Calu3 (cell line): ENCODE results near the gene ACACB. TPM values are rescaled to one million over a fixed set of nuclear protein-coding genes. Genes with fewer than 3 reads are reported as not detected.
A peak's percentile ranks its signal among the peaks of the same experiment; 100 is the strongest.

Source experiments
- Bru-seq: library from RNA; stranded (reverse); fragments of 400-500 nt; gene quantifications from one replicate; lab custom pipeline; 2021; lab: Mats Ljungman, UMichigan
- BruChase-seq, 2 experiments: library from RNA; stranded (reverse); fragments of 400-500 nt; gene quantifications; one replicate each; lab custom pipeline; 2021; lab: Mats Ljungman, UMichigan
- BruUV-seq: library from RNA; stranded (reverse); fragments of 400-500 nt; replicated peaks from 2 replicates; lab custom pipeline; 2021; lab: Mats Ljungman, UMichigan
- CTCF ChIA-PET: fragments of 300-600 bp; sonication (Branson Sonifier 250); formaldehyde crosslinking; loops from one replicate; lab custom pipeline; 2022; ENCODE audit warnings: antibody characterized with exemption; lab: Charles Lee
- DNase-seq: peaks from one replicate; pipeline ENCODE4 v3.0.0; 2022
- H3K27ac Mint-ChIP-seq: one replicate; pipeline ENCODE4 v1.8.0; 2022; ENCODE audit warnings: mixed read lengths; ENCODE audit not compliant: unreplicated experiment
- H3K27me3 Mint-ChIP-seq: one replicate; pipeline ENCODE4 v1.8.0; 2022; ENCODE audit warnings: mixed read lengths; ENCODE audit not compliant: unreplicated experiment
- H3K36me3 Mint-ChIP-seq: one replicate; pipeline ENCODE4 v1.8.0; 2022; ENCODE audit warnings: mild to moderate bottlenecking, moderate library complexity, mixed read lengths; ENCODE audit not compliant: insufficient read depth, unreplicated experiment
- H3K4me1 Mint-ChIP-seq: one replicate; pipeline ENCODE4 v1.8.0; 2022; ENCODE audit warnings: mild to moderate bottlenecking, low read depth, mixed read lengths; ENCODE audit not compliant: unreplicated experiment
- H3K4me3 Mint-ChIP-seq: one replicate; pipeline ENCODE4 v1.8.0; 2022; ENCODE audit warnings: mild to moderate bottlenecking, low read depth, moderate library complexity, mixed read lengths; ENCODE audit not compliant: unreplicated experiment
- H3K9me3 Mint-ChIP-seq: one replicate; pipeline ENCODE4 v1.8.0; 2022; ENCODE audit warnings: low read depth, mixed read lengths; ENCODE audit not compliant: unreplicated experiment
- intact Hi-C: fragments of 100-400 bp; cut with micrococcal nuclease; formaldehyde crosslinking; loops from one replicate; pipeline ENCODE4 v1.10.0; 2022; ENCODE audit not compliant: unreplicated experiment
- long read RNA-seq: library from polyadenylated mRNA; stranded (forward); transcript quantifications from one replicate; pipeline ENCODE4 v2.0.0, GENCODE V29; 2022
- total RNA-seq: library from RNA; stranded (reverse); gene quantifications from 2 replicates; pipeline ENCODE4 v1.2.3, GENCODE V29; 2022
- TF ChIP-seq, protein P1 (sequence below): fragments of 200-600 bp; IDR thresholded peaks from one replicate; pipeline ENCODE4 v1.8.0; 2022; ENCODE audit warnings: antibody characterized with exemption; ENCODE audit not compliant: unreplicated experiment

ACACB gene
- total RNA-seq, result 6.2 and 6.8 TPM in 2 replicates
- Bru-seq, nascent RNA, result percentile 38 among the genes with signal in this experiment
- percentile 31 among the genes with signal in this experiment for BruChase-seq, experiment 1, labeled RNA remaining after a 6-hour chase
- BruChase-seq, experiment 2, labeled RNA remaining after a 2-hour chase, result percentile 37 among the genes with signal in this experiment
- long read RNA-seq, result 0 reads

DNA sequence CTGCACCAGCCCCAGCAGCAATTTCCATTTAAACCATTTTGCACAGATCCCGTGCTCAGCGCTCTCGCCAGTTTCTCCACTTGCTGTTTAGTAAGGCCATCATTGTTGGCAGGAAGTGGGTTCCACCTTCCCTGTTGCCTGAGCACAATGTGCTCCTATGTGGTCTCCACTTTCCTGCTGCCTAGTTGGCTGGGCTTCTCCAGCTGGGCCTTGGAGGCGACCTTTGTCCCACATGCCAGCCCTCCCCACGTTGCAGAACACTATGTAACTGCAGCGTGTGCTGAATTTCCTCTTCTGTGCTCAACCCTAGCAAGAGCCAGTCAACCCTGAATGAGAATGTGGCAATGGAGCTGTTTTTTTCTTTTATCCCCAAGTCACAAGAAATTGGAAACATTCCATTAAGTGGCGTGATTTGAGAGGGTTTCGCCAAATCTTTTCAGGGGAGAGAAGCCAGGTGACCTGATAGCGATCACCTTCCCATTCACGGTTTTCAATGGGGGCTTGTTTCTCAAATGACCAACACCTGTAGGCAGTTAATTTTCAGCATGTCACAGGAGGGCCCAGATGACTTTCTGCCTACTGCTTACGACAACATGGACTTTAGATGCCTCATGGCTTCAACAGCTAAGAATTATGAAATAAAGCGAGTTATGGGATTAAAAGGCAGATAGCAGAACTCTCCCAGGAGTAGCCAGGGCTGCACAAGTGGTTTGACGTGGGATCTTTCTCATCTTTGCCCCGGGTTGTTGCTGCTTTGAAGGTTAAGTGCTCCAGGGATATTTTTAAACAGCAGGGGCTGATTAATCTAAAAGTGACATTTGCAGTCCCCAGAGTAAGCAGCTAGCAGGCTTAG, at the start of gene ACACB:
Gene ACACB, plus strand, starts transcription at position 830 of the 853 bp plus-strand sequence. CDS start 22,819 bp downstream, outside the sequence.
- CTCF ChIA-PET, result interaction anchor here (0.6 to 0.7 kb wide), 2 partner anchors 55 to 62 kb away, joined by 3 read pairs; no protein-coding TSS in a partner anchor
- Mint-ChIP-seq H3K27ac (no peak within 1 kb of the TSS), H3K27me3 (no peaks in the 10 kb centered on the region), H3K36me3 (peaks cover 7% of the 10 kb centered on the region), H3K4me1 (peaks cover 8% of the 10 kb centered on the region), H3K9me3 (no peaks in the 10 kb centered on the region), H3K4me3 (no peak within 1 kb of the TSS)
- intact Hi-C loops, result no loop called here
- TF ChIP-seq, protein P1, sequence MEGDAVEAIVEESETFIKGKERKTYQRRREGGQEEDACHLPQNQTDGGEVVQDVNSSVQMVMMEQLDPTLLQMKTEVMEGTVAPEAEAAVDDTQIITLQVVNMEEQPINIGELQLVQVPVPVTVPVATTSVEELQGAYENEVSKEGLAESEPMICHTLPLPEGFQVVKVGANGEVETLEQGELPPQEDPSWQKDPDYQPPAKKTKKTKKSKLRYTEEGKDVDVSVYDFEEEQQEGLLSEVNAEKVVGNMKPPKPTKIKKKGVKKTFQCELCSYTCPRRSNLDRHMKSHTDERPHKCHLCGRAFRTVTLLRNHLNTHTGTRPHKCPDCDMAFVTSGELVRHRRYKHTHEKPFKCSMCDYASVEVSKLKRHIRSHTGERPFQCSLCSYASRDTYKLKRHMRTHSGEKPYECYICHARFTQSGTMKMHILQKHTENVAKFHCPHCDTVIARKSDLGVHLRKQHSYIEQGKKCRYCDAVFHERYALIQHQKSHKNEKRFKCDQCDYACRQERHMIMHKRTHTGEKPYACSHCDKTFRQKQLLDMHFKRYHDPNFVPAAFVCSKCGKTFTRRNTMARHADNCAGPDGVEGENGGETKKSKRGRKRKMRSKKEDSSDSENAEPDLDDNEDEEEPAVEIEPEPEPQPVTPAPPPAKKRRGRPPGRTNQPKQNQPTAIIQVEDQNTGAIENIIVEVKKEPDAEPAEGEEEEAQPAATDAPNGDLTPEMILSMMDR, result no peak
- BruUV-seq, result no TSS peak
- DNase-seq, result no peak

DNA sequence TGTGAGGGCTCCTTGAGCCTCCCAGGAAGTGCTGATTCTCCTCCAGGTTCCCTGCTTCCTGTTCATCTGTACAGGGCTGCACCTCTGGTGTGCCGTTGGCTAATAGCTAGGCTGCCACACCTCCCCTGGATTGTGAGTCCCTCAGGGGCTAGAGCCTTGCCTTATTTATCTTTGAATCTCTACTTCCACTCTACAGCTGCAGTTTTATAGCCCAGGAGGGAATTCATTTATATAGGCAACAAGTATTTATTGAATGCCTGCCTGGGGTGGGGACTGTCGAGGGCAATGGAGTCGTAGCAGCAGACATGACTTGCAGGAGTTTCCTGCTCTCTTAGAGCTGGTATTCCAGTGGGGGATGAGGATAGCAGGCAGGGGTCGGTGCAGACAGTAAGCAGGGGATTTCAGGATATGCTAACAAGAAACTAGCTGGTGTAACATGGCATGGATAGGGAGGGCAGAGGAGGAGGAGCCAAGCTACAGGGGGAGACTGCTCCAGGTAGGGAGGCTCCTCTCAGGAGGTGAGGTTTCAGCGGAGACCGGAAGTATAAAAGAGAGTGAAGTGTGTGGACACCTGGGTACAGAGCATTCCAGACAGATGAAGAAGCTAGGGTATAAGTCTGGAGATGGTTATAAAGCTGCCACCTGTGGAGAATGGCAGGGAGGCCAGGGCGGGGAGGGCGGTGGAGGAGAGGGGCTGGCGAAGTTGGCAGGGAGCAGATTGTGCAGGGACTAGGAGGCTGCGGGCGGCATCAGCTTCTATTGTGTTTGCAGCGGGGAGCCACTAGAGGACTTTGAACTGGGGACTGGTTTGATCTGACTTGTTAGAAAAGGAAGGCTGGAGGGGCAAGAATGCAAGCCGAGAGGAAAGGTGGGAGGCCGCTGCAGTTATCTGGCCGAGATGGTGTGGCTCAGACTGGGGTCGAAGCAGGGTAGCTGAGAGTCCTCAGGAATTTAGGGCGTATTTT, 46.8 kb upstream of the ACACB start:
- DNase-seq, result no peak
- Mint-ChIP-seq H3K27ac (no peak overlapping the region), H3K4me1 (no peaks in the 10 kb centered on the region), H3K9me3 (no peaks in the 10 kb centered on the region), H3K36me3 (peaks cover 5% of the 10 kb centered on the region), H3K4me3 (no peak overlapping the region), H3K27me3 (no peaks in the 10 kb centered on the region)
- CTCF ChIA-PET, result no interaction called here
- intact Hi-C loops, result no loop called here
- BruUV-seq, result no TSS peak
- TF ChIP-seq, protein P1, result no peak

DNA sequence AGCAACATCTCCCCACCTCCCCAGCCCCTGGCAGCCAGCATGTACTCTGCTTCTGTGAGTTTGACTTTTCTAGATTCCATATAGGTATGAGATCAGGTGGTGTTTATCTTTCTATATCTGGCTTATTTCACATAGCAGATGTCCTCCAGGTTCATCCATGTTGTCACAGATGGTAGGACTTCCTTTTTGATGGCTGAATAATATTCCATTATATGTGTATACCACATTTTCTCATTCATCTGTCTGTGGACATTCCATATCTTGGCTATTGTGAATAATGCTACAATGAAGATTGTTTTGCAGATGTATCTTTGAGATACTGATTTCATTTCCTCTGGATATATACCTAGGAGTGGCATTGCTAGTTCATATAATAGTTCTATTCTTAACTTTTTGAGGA, 41.5 kb upstream of the ACACB start:
- no peak overlapping the region for H3K4me3 Mint-ChIP-seq
- no peaks in the 10 kb centered on the region for H3K27me3 Mint-ChIP-seq
- no peak for DNase-seq
- H3K9me3 Mint-ChIP-seq, result no peaks in the 10 kb centered on the region
- H3K4me1 Mint-ChIP-seq, result no peaks in the 10 kb centered on the region
- H3K27ac Mint-ChIP-seq, result no peak overlapping the region
- no TSS peak for BruUV-seq
- H3K36me3 Mint-ChIP-seq, result peaks cover 5% of the 10 kb centered on the region
- TF ChIP-seq, protein P1, result no peak
- intact Hi-C loops, result no loop called here
- CTCF ChIA-PET, result interaction anchor here (0.7 kb wide), 1 partner anchor 106 kb away, joined by 3 read pairs; no protein-coding TSS in a partner anchor

DNA sequence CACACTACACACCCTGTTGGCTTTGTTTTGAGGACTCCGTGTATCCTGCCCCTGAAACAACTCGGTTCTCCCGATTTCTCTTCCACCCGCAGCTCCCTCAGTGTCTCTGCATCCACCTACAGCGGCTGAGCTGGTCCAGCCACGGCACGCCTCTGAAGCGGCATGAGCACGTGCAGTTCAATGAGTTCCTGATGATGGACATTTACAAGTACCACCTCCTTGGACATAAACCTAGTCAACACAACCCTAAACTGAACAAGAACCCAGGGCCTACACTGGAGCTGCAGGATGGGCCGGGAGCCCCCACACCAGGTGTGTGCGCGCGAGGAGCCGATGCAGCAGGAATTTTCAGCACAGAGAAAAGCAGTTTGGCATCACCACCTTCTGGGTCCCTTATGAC, 33.6 kb upstream of the ACACB start:
- no peak for DNase-seq
- H3K4me3 Mint-ChIP-seq, result no peak overlapping the region
- no TSS peak for BruUV-seq
- CTCF ChIA-PET, result no interaction called here
- H3K27me3 Mint-ChIP-seq, result no peaks in the 10 kb centered on the region
- no peak overlapping the region for H3K27ac Mint-ChIP-seq
- H3K4me1 Mint-ChIP-seq, result no peaks in the 10 kb centered on the region
- H3K9me3 Mint-ChIP-seq, result no peaks in the 10 kb centered on the region
- no peaks in the 10 kb centered on the region for H3K36me3 Mint-ChIP-seq
- intact Hi-C loops, result no loop called here
- TF ChIP-seq, protein P1, result no peak
